Calu3 (cell line): ENCODE data around the gene ATF2. TPM values are rescaled to one million over a fixed set of nuclear protein-coding genes. Genes with fewer than 3 reads are reported as not detected.

Source experiments
- BruUV-seq: library from RNA; stranded (reverse); fragments of 400-500 nt; replicated peaks from 2 replicates; lab custom pipeline; 2021; lab: Mats Ljungman, UMichigan
- CTCF ChIA-PET: fragments of 300-600 bp; sonication (Branson Sonifier 250); formaldehyde crosslinking; loops from one replicate; lab custom pipeline; 2022; ENCODE audit warnings: antibody characterized with exemption; lab: Charles Lee
- DNase-seq: peaks from one replicate; pipeline ENCODE4 v3.0.0; 2022
- H3K27ac Mint-ChIP-seq: one replicate; pipeline ENCODE4 v1.8.0; 2022; ENCODE audit warnings: mixed read lengths; ENCODE audit not compliant: unreplicated experiment
- H3K27me3 Mint-ChIP-seq: one replicate; pipeline ENCODE4 v1.8.0; 2022; ENCODE audit warnings: mixed read lengths; ENCODE audit not compliant: unreplicated experiment
- H3K36me3 Mint-ChIP-seq: one replicate; pipeline ENCODE4 v1.8.0; 2022; ENCODE audit warnings: mild to moderate bottlenecking, moderate library complexity, mixed read lengths; ENCODE audit not compliant: insufficient read depth, unreplicated experiment
- H3K4me1 Mint-ChIP-seq: one replicate; pipeline ENCODE4 v1.8.0; 2022; ENCODE audit warnings: mild to moderate bottlenecking, low read depth, mixed read lengths; ENCODE audit not compliant: unreplicated experiment
- H3K4me3 Mint-ChIP-seq: one replicate; pipeline ENCODE4 v1.8.0; 2022; ENCODE audit warnings: mild to moderate bottlenecking, low read depth, moderate library complexity, mixed read lengths; ENCODE audit not compliant: unreplicated experiment
- H3K9me3 Mint-ChIP-seq: one replicate; pipeline ENCODE4 v1.8.0; 2022; ENCODE audit warnings: low read depth, mixed read lengths; ENCODE audit not compliant: unreplicated experiment
- intact Hi-C: fragments of 100-400 bp; cut with micrococcal nuclease; formaldehyde crosslinking; loops from one replicate; pipeline ENCODE4 v1.10.0; 2022; ENCODE audit not compliant: unreplicated experiment
- total RNA-seq: library from RNA; stranded (reverse); gene quantifications from 2 replicates; pipeline ENCODE4 v1.2.3, GENCODE V29; 2022
- TF ChIP-seq, protein P1 (sequence below): fragments of 200-600 bp; IDR thresholded peaks from one replicate; pipeline ENCODE4 v1.8.0; 2022; ENCODE audit warnings: antibody characterized with exemption; ENCODE audit not compliant: unreplicated experiment

Gene ATF2
- total RNA-seq, 1 experiment from 2014 or later, result 53.9 TPM

DNA sequence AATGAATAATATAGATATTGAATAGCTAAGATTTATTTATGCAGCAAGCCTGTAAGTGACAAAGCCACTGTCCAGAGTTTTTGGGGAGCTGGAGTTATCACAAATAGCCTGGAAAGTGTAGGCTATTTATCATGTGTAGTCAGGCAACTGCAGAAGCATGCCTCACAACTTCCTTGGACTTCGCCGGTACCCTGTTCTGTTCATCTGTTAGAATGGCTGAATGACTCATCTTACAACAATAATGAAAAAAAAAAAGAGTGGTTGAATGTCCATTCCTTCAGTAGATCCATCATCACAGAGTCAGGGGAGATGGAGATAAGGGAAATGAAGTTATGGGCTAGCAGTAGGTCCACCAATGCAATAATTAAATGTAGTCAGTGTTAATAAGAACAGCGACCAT lies 37.5 kb upstream of the ATF2 start:
- BruUV-seq, result no TSS peak

DNA sequence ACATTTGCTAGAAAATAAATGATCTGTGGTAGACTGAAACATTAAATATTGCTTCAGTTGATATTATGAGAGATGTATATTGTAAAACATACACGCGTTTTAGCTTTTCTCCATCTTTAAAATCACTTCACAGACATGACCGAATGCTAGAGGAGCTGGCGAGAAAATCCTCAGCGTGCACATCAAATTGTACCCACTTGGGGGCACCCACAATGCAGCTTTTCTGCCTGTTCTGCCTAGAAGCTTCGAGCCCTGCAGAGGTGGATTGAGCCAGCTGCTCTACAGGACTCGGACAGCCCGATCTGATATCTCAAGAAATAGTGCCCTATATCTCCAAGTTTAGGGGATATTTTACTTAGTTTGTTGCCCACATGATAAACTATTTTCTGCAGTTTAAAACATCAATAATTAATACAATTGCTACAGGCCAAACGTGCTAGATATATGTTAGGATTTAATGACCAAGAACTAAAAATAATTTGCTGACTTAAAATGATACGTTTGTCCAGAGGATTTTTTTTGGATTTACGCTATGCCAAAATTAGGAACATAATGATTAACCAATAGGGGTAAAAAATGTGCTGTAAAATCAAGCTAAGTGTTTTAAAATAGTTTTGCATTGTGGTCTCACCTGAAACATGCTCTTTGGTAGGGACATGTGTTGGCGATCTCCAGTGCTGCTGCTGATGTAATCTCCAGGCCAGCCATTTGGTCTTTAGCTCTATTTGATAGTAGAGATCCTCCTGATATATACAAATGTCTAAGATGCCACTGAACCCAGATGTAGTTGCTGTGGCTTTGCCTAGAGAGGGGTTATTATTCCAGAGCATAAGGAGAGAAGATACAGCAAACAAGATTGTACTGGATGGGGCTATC lies 35.9 kb upstream of the ATF2 start:
- intact Hi-C loops, result loop anchor here (1.0 to 5.0 kb wide), 3 partner anchors 78 to 893 kb away; partner anchors contain the start of gene HOXD12
- no peak overlapping the region for H3K27ac Mint-ChIP-seq
- BruUV-seq, result no TSS peak
- no peaks in the 10 kb centered on the region for H3K4me1 Mint-ChIP-seq
- H3K4me3 Mint-ChIP-seq, result no peak overlapping the region
- DNase-seq, result peak; percentile 70
- CTCF ChIA-PET, result interaction anchor here (0.7 to 2.1 kb wide), 6 partner anchors 18 to 894 kb away, joined by 3 to 9 read pairs (median 5); no protein-coding TSS in a partner anchor
- TF ChIP-seq, protein P1, sequence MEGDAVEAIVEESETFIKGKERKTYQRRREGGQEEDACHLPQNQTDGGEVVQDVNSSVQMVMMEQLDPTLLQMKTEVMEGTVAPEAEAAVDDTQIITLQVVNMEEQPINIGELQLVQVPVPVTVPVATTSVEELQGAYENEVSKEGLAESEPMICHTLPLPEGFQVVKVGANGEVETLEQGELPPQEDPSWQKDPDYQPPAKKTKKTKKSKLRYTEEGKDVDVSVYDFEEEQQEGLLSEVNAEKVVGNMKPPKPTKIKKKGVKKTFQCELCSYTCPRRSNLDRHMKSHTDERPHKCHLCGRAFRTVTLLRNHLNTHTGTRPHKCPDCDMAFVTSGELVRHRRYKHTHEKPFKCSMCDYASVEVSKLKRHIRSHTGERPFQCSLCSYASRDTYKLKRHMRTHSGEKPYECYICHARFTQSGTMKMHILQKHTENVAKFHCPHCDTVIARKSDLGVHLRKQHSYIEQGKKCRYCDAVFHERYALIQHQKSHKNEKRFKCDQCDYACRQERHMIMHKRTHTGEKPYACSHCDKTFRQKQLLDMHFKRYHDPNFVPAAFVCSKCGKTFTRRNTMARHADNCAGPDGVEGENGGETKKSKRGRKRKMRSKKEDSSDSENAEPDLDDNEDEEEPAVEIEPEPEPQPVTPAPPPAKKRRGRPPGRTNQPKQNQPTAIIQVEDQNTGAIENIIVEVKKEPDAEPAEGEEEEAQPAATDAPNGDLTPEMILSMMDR, result peak; percentile 47
- H3K9me3 Mint-ChIP-seq, result no peaks in the 10 kb centered on the region
- H3K36me3 Mint-ChIP-seq, result no peaks in the 10 kb centered on the region
- no peaks in the 10 kb centered on the region for H3K27me3 Mint-ChIP-seq

More for the DNA sequence above, 37.5 kb upstream of the ATF2 start:
- H3K36me3 Mint-ChIP-seq, result no peaks in the 10 kb centered on the region
- no peak for DNase-seq
- no peaks in the 10 kb centered on the region for H3K27me3 Mint-ChIP-seq
- intact Hi-C loops, result no loop called here
- TF ChIP-seq, protein P1, result no peak
- H3K27ac Mint-ChIP-seq, result no peak overlapping the region
- H3K4me3 Mint-ChIP-seq, result no peak overlapping the region
- no peaks in the 10 kb centered on the region for H3K9me3 Mint-ChIP-seq
- no peaks in the 10 kb centered on the region for H3K4me1 Mint-ChIP-seq
- CTCF ChIA-PET, result interaction anchor here (2.1 kb wide), 1 partner anchor 76 kb away, joined by 9 read pairs; no protein-coding TSS in a partner anchor

DNA sequence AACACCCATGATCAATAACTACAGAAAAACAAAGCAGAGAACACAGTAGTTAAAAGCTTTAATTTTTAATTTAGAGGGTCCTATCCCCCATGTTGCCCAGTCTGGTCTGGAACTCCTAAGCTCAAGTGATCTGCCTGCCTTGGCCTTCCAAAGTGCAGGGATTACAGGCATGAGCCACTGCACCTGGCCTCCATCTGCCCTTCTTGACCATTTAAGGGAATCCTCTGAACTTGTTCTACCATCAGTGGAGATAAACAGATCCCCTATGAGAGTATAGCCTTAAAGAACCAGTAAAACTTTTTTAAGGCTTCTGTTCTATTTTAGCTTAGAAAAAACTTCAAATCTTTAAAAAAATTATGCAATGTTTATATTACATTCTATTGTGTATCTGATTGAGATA lies 27.0 kb upstream of the ATF2 start:
- Mint-ChIP-seq H3K27me3 (peaks cover 25% of the 10 kb centered on the region), H3K9me3 (peaks cover 2% of the 10 kb centered on the region), H3K4me1 (no peaks in the 10 kb centered on the region), H3K36me3 (no peaks in the 10 kb centered on the region), H3K4me3 (no peak overlapping the region), H3K27ac (no peak overlapping the region)
- intact Hi-C loops, result no loop called here
- TF ChIP-seq, protein P1, result no peak
- no peak for DNase-seq
- CTCF ChIA-PET, result no interaction called here
- no TSS peak for BruUV-seq

DNA sequence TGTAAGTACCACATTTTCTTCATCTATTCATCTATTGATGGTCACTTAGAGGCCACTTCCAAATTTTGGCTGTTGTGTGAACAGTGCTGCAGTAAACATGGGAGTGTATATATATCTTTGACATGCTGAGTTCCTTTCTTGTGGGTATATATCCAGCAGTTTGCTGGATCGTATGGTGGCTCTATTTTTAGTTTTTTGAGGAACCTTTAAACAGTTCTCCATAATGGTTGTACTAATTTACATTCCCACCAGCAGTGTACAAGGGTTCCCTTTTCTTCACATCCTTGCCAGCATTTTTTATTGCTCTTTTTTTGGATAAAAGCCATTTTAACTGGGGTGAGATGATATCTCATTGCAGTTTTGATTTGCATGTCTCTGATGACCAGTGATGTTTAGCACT lies 20.8 kb upstream of the ATF2 start:
- H3K36me3 Mint-ChIP-seq, result no peaks in the 10 kb centered on the region
- no peak for DNase-seq
- BruUV-seq, result no TSS peak
- H3K9me3 Mint-ChIP-seq, result no peaks in the 10 kb centered on the region
- no peak overlapping the region for H3K4me3 Mint-ChIP-seq
- no peaks in the 10 kb centered on the region for H3K4me1 Mint-ChIP-seq
- no peak overlapping the region for H3K27ac Mint-ChIP-seq
- TF ChIP-seq, protein P1, result no peak
- H3K27me3 Mint-ChIP-seq, result peaks cover 12% of the 10 kb centered on the region
- CTCF ChIA-PET, result no interaction called here
- intact Hi-C loops, result no loop called here
